HEK293 (cell line): Measurements from ENCODE around the gene APOC3.

Source experiments
- CTCF ChIA-PET: fragments of 350-600 bp; formaldehyde crosslinking; extraction: SDS; loops from one replicate; lab custom pipeline; 2021; ENCODE audit warnings: antibody characterized with exemption; lab: Yijun Ruan, JAX
- POLR2A ChIA-PET: fragments of 300-600 bp; formaldehyde crosslinking; extraction: SDS; loops from one replicate; lab custom pipeline; 2020; ENCODE audit warnings: antibody characterized with exemption, inconsistent platforms; lab: Yijun Ruan, JAX
- H3K27ac ChIP-seq: fragments of 200-500 bp; sonication (Bioruptor generic); 2 replicates; pipeline ENCODE4 v1.5.1; 2014; ENCODE audit warnings: low read depth, low read length, control low read depth, inconsistent platforms; ENCODE audit errors: extremely low read depth
- H3K36me3 ChIP-seq, 2 experiments: fragments of 200-500 bp in 1 of 2; sonication (Bioruptor generic) in 1 of 2; 1 replicate in 1 of 2; 2 replicates in 1 of 2; pipeline ENCODE4 v1.5.1; 2014 to 2017; ENCODE audit warnings: inconsistent platforms in 2 of 2, low read length in 2 of 2; ENCODE audit not compliant: control insufficient read depth in 2 of 2, insufficient read depth in 1 of 2
- H3K4me1 ChIP-seq: fragments of 200-500 bp; sonication (Bioruptor generic); 2 replicates; pipeline ENCODE4 v1.5.1; 2014; ENCODE audit warnings: mild to moderate bottlenecking, low read length, inconsistent platforms; ENCODE audit not compliant: control insufficient read depth, insufficient read depth
- H3K4me3 ChIP-seq: 2 replicates; pipeline ENCODE4 v1.5.1; 2011; ENCODE audit warnings: low read depth, mild to moderate bottlenecking, control low read depth, low read length, moderate library complexity
- H3K9me3 ChIP-seq: fragments of 200-500 bp; sonication (Bioruptor generic); 2 replicates; pipeline ENCODE4 v1.5.1; 2014; ENCODE audit warnings: low read depth, low read length, inconsistent platforms; ENCODE audit not compliant: control insufficient read depth, insufficient read depth
- FEZF1 ChIP-seq: fragments of 450-650 bp; formaldehyde crosslinking; IDR thresholded peaks from 2 replicates; pipeline ENCODE4 v1.5.1; 2016; ENCODE audit warnings: missing biosample characterization, missing genetic modification characterization
- GFI1B ChIP-seq: fragments of 450-650 bp; formaldehyde crosslinking; IDR thresholded peaks from 2 replicates; pipeline ENCODE4 v1.5.1; 2016; ENCODE audit warnings: missing biosample characterization, missing genetic modification characterization
- GLI2 ChIP-seq: fragments of 450-650 bp; formaldehyde crosslinking; IDR thresholded peaks from 2 replicates; pipeline ENCODE4; 2017; ENCODE audit warnings: missing biosample characterization, missing genetic modification characterization, low read depth, borderline replicate concordance
- GLIS1 ChIP-seq: fragments of 450-650 bp; formaldehyde crosslinking; IDR thresholded peaks from 2 replicates; pipeline ENCODE4 v1.5.1; 2016; ENCODE audit warnings: missing biosample characterization, missing genetic modification characterization
- HOXC10 ChIP-seq: sonication (generic); formaldehyde crosslinking; IDR thresholded peaks from 2 replicates; pipeline ENCODE4 v1.8.1; 2023; ENCODE audit warnings: mild to moderate bottlenecking, missing genetic modification reagents
- IKZF3 ChIP-seq: fragments of 450-650 bp; IDR thresholded peaks from 2 replicates; pipeline ENCODE4 v1.5.0; 2018; ENCODE audit warnings: missing biosample characterization, mild to moderate bottlenecking, missing genetic modification characterization, moderate library complexity
- KLF10 ChIP-seq: fragments of 450-650 bp; IDR thresholded peaks from 2 replicates; pipeline ENCODE4 v1.5.1; 2018; ENCODE audit warnings: missing biosample characterization, mild to moderate bottlenecking, missing genetic modification characterization
- KLF7 ChIP-seq: fragments of 450-650 bp; formaldehyde crosslinking; IDR thresholded peaks from 2 replicates; pipeline ENCODE4 v1.5.1; 2016; ENCODE audit warnings: missing biosample characterization, missing genetic modification characterization, borderline replicate concordance
- MEIS1 ChIP-seq: sonication (generic); formaldehyde crosslinking; IDR thresholded peaks from 2 replicates; pipeline ENCODE4 v1.8.1; 2022; ENCODE audit warnings: missing genetic modification reagents, mild to moderate bottlenecking, borderline replicate concordance
- OSR2 ChIP-seq: fragments of 450-650 bp; formaldehyde crosslinking; IDR thresholded peaks from 2 replicates; pipeline ENCODE4 v1.5.1; 2016; ENCODE audit warnings: missing biosample characterization, missing genetic modification characterization
- PRDM6 ChIP-seq: fragments of 450-650 bp; formaldehyde crosslinking; IDR thresholded peaks from 2 replicates; pipeline ENCODE4 v1.5.1; 2017; ENCODE audit warnings: missing biosample characterization, missing genetic modification characterization
- SALL2 ChIP-seq: fragments of 450-650 bp; formaldehyde crosslinking; IDR thresholded peaks from 2 replicates; pipeline ENCODE4 v1.5.0; 2017; ENCODE audit warnings: missing biosample characterization, mild to moderate bottlenecking, missing genetic modification characterization, borderline replicate concordance
- SETDB1 ChIP-seq: IDR thresholded peaks from one replicate; pipeline ENCODE4 v1.6.1; 2017; ENCODE audit warnings: mild to moderate bottlenecking, low read length, moderate library complexity, mixed read lengths; ENCODE audit not compliant: insufficient read length
- SP2 ChIP-seq: fragments of 450-650 bp; formaldehyde crosslinking; IDR thresholded peaks from 2 replicates; pipeline ENCODE4 v1.5.1; 2016; ENCODE audit warnings: missing biosample characterization, missing genetic modification characterization
- SP7 ChIP-seq: fragments of 450-650 bp; formaldehyde crosslinking; IDR thresholded peaks from 2 replicates; pipeline ENCODE4 v1.5.1; 2016; ENCODE audit warnings: missing biosample characterization, missing genetic modification characterization
- WT1 ChIP-seq: fragments of 450-650 bp; formaldehyde crosslinking; IDR thresholded peaks from 2 replicates; pipeline ENCODE4 v1.5.1; 2016; ENCODE audit warnings: missing biosample characterization, missing genetic modification characterization
- ZBTB21 ChIP-seq: fragments of 450-650 bp; formaldehyde crosslinking; IDR thresholded peaks from 2 replicates; pipeline ENCODE4 v1.5.1; 2017; ENCODE audit warnings: missing biosample characterization, missing genetic modification characterization
- ZIC2 ChIP-seq: fragments of 450-650 bp; formaldehyde crosslinking; IDR thresholded peaks from 2 replicates; pipeline ENCODE4 v1.5.1; 2016; ENCODE audit warnings: missing biosample characterization, missing genetic modification characterization
- ZNF114 ChIP-seq: fragments of 450-650 bp; formaldehyde crosslinking; IDR thresholded peaks from 2 replicates; pipeline ENCODE4 v1.5.0; 2017; ENCODE audit warnings: missing biosample characterization, missing genetic modification characterization
- ZNF146 ChIP-seq: fragments of 450-650 bp; formaldehyde crosslinking; IDR thresholded peaks from 2 replicates; pipeline ENCODE4 v1.5.1; 2016; ENCODE audit warnings: missing biosample characterization, missing genetic modification characterization
- ZNF202 ChIP-seq: fragments of 450-650 bp; formaldehyde crosslinking; IDR thresholded peaks from 2 replicates; pipeline ENCODE4 v1.5.1; 2016; ENCODE audit warnings: missing biosample characterization, missing genetic modification characterization, borderline replicate concordance
- ZNF211 ChIP-seq: fragments of 450-650 bp; formaldehyde crosslinking; IDR thresholded peaks from 2 replicates; pipeline ENCODE4 v1.5.1; 2016; ENCODE audit warnings: low read depth, missing biosample characterization, missing genetic modification characterization
- ZNF302 ChIP-seq: fragments of 450-650 bp; formaldehyde crosslinking; IDR thresholded peaks from 2 replicates; pipeline ENCODE4 v1.5.1; 2016; ENCODE audit warnings: missing biosample characterization, missing genetic modification characterization, low read depth
- ZNF354C ChIP-seq: fragments of 450-650 bp; formaldehyde crosslinking; IDR thresholded peaks from 2 replicates; pipeline ENCODE4 v1.5.1; 2016; ENCODE audit warnings: missing biosample characterization, missing genetic modification characterization, low read depth, borderline replicate concordance
- ZNF544 ChIP-seq: fragments of 450-650 bp; formaldehyde crosslinking; IDR thresholded peaks from 2 replicates; pipeline ENCODE4 v1.5.0; 2017; ENCODE audit warnings: missing biosample characterization, missing genetic modification characterization
- ZNF571 ChIP-seq: fragments of 450-650 bp; formaldehyde crosslinking; IDR thresholded peaks from 2 replicates; pipeline ENCODE4 v1.5.0; 2017; ENCODE audit warnings: missing biosample characterization, missing genetic modification characterization
- ZNF843 ChIP-seq: fragments of 450-650 bp; formaldehyde crosslinking; IDR thresholded peaks from 2 replicates; pipeline ENCODE4 v1.5.1; 2016; ENCODE audit warnings: missing biosample characterization, missing genetic modification characterization
- ZXDB ChIP-seq: fragments of 450-650 bp; formaldehyde crosslinking; IDR thresholded peaks from 2 replicates; pipeline ENCODE4 v1.5.1; 2016; ENCODE audit warnings: missing biosample characterization, missing genetic modification characterization
- TF ChIP-seq, protein P1 (sequence below): fragments of 450-650 bp; formaldehyde crosslinking; IDR thresholded peaks from 2 replicates; pipeline ENCODE4 v1.5.1; 2016; ENCODE audit warnings: missing biosample characterization, missing genetic modification characterization

Gene APOC3

GRCh38 chr11:116851626-116852025 is 21.9 kb downstream of the APOC3 start (continued):
- TF ChIP-seq WT1 (tag by site-specific recombination), result no peak
- no peak for TF ChIP-seq MEIS1
- no peak for TF ChIP-seq ZXDB (tag by site-specific recombination)
- no peak for TF ChIP-seq SALL2 (tag by site-specific recombination)
- no peak for TF ChIP-seq OSR2 (tag by site-specific recombination)
- no peak for TF ChIP-seq ZNF211 (tag by site-specific recombination)

GRCh38 chr11:116852261-116853031 is 22.7 kb downstream of the APOC3 start:
- ChIA-PET POLR2A (interaction anchor here (1.6 kb wide), 1 partner anchor 17 kb away, joined by 4 read pairs; no protein-coding TSS in a partner anchor), CTCF (interaction anchor here (0.6 to 1.2 kb wide), 6 partner anchors 16 to 293 kb away, joined by 3 to 10 read pairs (median 3); no protein-coding TSS in a partner anchor)
- Histone ChIP-seq H3K4me1 (peaks cover 2% of the 10 kb centered on the region; the same call in 1 of the 2 replicates), H3K36me3 (peaks cover 0 to 47% of the 10 kb centered on the region in 2 experiments; a peak in 1 of 3 replicates), H3K27ac (no peak overlapping the region), H3K9me3 (no peaks in the 10 kb centered on the region), H3K4me3 (no peak overlapping the region)
- TF ChIP-seq GLI2 (tag by site-specific recombination), result no peak
- TF ChIP-seq ZNF302 (tag by site-specific recombination), result no peak
- no peak for TF ChIP-seq ZNF544 (tag by site-specific recombination)
- peak; percentile 55; the same call in 1 of the 2 replicates for TF ChIP-seq GFI1B (tag by site-specific recombination)
- no peak for TF ChIP-seq ZNF202 (tag by site-specific recombination)
- no peak for TF ChIP-seq ZBTB21 (tag by site-specific recombination)
- no peak for TF ChIP-seq WT1 (tag by site-specific recombination)
- TF ChIP-seq ZIC2 (tag by site-specific recombination), result peak; percentile 32; the same call in 1 of the 2 replicates
- TF ChIP-seq ZNF843, result 0 out of 2 replicates have a peak, but pooled peaks have one; percentile 26
- no peak for TF ChIP-seq ZNF114 (tag by site-specific recombination)
- no peak for TF ChIP-seq HOXC10 (CRISPR knock-in tag)
- 0 out of 2 replicates have a peak, but pooled peaks have one; percentile 14 for TF ChIP-seq KLF10
- no peak for TF ChIP-seq KLF7
- TF ChIP-seq OSR2 (tag by site-specific recombination), result peak; percentile 59
- TF ChIP-seq GLIS1, result peak; percentile 12; the same call in 1 of the 2 replicates
- TF ChIP-seq FEZF1 (tag by site-specific recombination), result peak; percentile 52
- no peak for TF ChIP-seq ZNF571
- TF ChIP-seq ZNF146 (tag by site-specific recombination), result no peak
- TF ChIP-seq IKZF3, result 0 out of 2 replicates have a peak, but pooled peaks have one; percentile 37
- TF ChIP-seq PRDM6 (tag by site-specific recombination), result peak; percentile 32; the same call in 1 of the 2 replicates
- no peak for TF ChIP-seq ZNF354C
- TF ChIP-seq, protein P1, sequence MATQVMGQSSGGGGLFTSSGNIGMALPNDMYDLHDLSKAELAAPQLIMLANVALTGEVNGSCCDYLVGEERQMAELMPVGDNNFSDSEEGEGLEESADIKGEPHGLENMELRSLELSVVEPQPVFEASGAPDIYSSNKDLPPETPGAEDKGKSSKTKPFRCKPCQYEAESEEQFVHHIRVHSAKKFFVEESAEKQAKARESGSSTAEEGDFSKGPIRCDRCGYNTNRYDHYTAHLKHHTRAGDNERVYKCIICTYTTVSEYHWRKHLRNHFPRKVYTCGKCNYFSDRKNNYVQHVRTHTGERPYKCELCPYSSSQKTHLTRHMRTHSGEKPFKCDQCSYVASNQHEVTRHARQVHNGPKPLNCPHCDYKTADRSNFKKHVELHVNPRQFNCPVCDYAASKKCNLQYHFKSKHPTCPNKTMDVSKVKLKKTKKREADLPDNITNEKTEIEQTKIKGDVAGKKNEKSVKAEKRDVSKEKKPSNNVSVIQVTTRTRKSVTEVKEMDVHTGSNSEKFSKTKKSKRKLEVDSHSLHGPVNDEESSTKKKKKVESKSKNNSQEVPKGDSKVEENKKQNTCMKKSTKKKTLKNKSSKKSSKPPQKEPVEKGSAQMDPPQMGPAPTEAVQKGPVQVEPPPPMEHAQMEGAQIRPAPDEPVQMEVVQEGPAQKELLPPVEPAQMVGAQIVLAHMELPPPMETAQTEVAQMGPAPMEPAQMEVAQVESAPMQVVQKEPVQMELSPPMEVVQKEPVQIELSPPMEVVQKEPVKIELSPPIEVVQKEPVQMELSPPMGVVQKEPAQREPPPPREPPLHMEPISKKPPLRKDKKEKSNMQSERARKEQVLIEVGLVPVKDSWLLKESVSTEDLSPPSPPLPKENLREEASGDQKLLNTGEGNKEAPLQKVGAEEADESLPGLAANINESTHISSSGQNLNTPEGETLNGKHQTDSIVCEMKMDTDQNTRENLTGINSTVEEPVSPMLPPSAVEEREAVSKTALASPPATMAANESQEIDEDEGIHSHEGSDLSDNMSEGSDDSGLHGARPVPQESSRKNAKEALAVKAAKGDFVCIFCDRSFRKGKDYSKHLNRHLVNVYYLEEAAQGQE (tag by site-specific recombination), result no peak
- TF ChIP-seq SP7 (tag by site-specific recombination), result 0 out of 2 replicates have a peak, but pooled peaks have one; percentile 19
- no peak for TF ChIP-seq SETDB1
- TF ChIP-seq SP2 (tag by site-specific recombination), result no peak
